ENCODE measurements around the gene MGARP. TPM values are rescaled to one million over a fixed set of nuclear protein-coding genes. Genes with fewer than 3 reads are reported as not detected.
"Not testable (repeated sequence)": the region's sequence is repeated elsewhere in the genome, so short reads cannot be mapped to it uniquely, and the experiment has no call there.

Gene MGARP
- total RNA-seq, 2 donors from 2014 or later, result 0.73 to 3.7 TPM

GRCh38 chr4:139265654-139266053, 14.4 kb downstream of the MGARP start:
- Histone ChIP-seq H3K4me3 (no peak overlapping the region), H3K27ac (no peak overlapping the region), H3K27me3 (replicated peaks; ENCODE audit: insufficient read depth) (no peaks in the 10 kb centered on the region), H3K36me3 (no peaks in the 10 kb centered on the region), H3K9me3 (no peaks in the 10 kb centered on the region), H3K4me1 (replicated peaks) (no peaks in the 10 kb centered on the region)
- TF ChIP-seq POLR2AphosphoS5 (IDR thresholded peaks at IDR 0.05) (no peak), POLR2A (IDR thresholded peaks at IDR 0.05) (no peak), CTCF (IDR thresholded peaks at IDR 0.05) (no peak)
- no peak for DNase-seq (ENCODE audit: low spot score)
- 34% methylated on average over 3 of the region's 3 CpGs for WGBS
- intact Hi-C loops (cut with DNase I), result no loop called here

- intact Hi-C loops (cut with DNase I), result no loop called here
Measured at GRCh38 chr4:139256349-139256748, 23.7 kb downstream of the MGARP start.

GRCh38 chr4:139255581-139255980, 24.4 kb downstream of the MGARP start:
- H3K36me3 ChIP-seq; H3K27ac ChIP-seq; DNase-seq (ENCODE audit: low spot score); H3K4me3 ChIP-seq; intact Hi-C loops (cut with DNase I); H3K4me1 ChIP-seq (replicated peaks); H3K9me3 ChIP-seq; H3K27me3 ChIP-seq (replicated peaks; ENCODE audit: insufficient read depth): not testable (repeated sequence)
- 91% methylated on average over 6 of the region's 6 CpGs for WGBS

More at GRCh38 chr4:139256349-139256748, 23.7 kb downstream of the MGARP start:
- no peak for TF ChIP-seq CTCF (IDR thresholded peaks at IDR 0.05)
- no peak for TF ChIP-seq POLR2A (IDR thresholded peaks at IDR 0.05)
- TF ChIP-seq POLR2AphosphoS5 (IDR thresholded peaks at IDR 0.05), result no peak
- Histone ChIP-seq H3K36me3 (no peaks in the 10 kb centered on the region), H3K4me1 (replicated peaks) (no peaks in the 10 kb centered on the region), H3K27ac (no peak overlapping the region), H3K4me3 (no peak overlapping the region), H3K9me3 (no peaks in the 10 kb centered on the region), H3K27me3 (replicated peaks; ENCODE audit: insufficient read depth) (no peaks in the 10 kb centered on the region)
- no peak for DNase-seq (ENCODE audit: low spot score)
- WGBS, result 68% methylated on average over 2 of the region's 2 CpGs

- no peaks in the 10 kb centered on the region for H3K36me3 ChIP-seq
- intact Hi-C loops (cut with DNase I), result no loop called here
- no peak for DNase-seq (ENCODE audit: low spot score)
- no peak for TF ChIP-seq POLR2AphosphoS5 (IDR thresholded peaks at IDR 0.05)
- no peak for TF ChIP-seq POLR2A (IDR thresholded peaks at IDR 0.05)
- TF ChIP-seq CTCF (IDR thresholded peaks at IDR 0.05), result no peak
- no peak overlapping the region for H3K4me3 ChIP-seq
- no peak overlapping the region for H3K27ac ChIP-seq
- WGBS, result 93% methylated on average over 3 of the region's 3 CpGs
- H3K27me3 ChIP-seq (replicated peaks; ENCODE audit: insufficient read depth), result no peaks in the 10 kb centered on the region
- H3K9me3 ChIP-seq, result no peaks in the 10 kb centered on the region
- no peaks in the 10 kb centered on the region for H3K4me1 ChIP-seq (replicated peaks)
Measured at GRCh38 chr4:139253713-139254112, 26.3 kb downstream of the MGARP start.

- Histone ChIP-seq H3K4me3 (no peak overlapping the region), H3K9me3 (no peaks in the 10 kb centered on the region), H3K27me3 (replicated peaks; ENCODE audit: insufficient read depth) (no peaks in the 10 kb centered on the region), H3K4me1 (replicated peaks) (no peaks in the 10 kb centered on the region), H3K36me3 (no peaks in the 10 kb centered on the region), H3K27ac (no peak overlapping the region)
- intact Hi-C loops (cut with DNase I), result no loop called here
- DNase-seq (ENCODE audit: low spot score), result no peak
- no peak for TF ChIP-seq CTCF (IDR thresholded peaks at IDR 0.05)
- TF ChIP-seq POLR2AphosphoS5 (IDR thresholded peaks at IDR 0.05), result no peak
- TF ChIP-seq POLR2A (IDR thresholded peaks at IDR 0.05), result no peak
Measured at GRCh38 chr4:139253046-139253445, 27.0 kb downstream of the MGARP start.

All from prostate gland (tissue), 2 donors.